Hematopoietic multipotent progenitor cell treated with erythropoietin and hydrocortisone succinate and interleukin-3 and kit ligand, for 15 days (in vitro differentiated cells): Measurements from ENCODE around the gene SMARCAL1.
"Not testable (repeated sequence)": the region's sequence is repeated elsewhere in the genome, so short reads cannot be mapped to it uniquely, and the experiment has no call there.

Source experiments
- DNase-seq: peaks from one replicate; pipeline ENCODE4 v3.0.0-alpha.2; 2015; ENCODE audit warnings: low spot score

Gene SMARCAL1

DNA sequence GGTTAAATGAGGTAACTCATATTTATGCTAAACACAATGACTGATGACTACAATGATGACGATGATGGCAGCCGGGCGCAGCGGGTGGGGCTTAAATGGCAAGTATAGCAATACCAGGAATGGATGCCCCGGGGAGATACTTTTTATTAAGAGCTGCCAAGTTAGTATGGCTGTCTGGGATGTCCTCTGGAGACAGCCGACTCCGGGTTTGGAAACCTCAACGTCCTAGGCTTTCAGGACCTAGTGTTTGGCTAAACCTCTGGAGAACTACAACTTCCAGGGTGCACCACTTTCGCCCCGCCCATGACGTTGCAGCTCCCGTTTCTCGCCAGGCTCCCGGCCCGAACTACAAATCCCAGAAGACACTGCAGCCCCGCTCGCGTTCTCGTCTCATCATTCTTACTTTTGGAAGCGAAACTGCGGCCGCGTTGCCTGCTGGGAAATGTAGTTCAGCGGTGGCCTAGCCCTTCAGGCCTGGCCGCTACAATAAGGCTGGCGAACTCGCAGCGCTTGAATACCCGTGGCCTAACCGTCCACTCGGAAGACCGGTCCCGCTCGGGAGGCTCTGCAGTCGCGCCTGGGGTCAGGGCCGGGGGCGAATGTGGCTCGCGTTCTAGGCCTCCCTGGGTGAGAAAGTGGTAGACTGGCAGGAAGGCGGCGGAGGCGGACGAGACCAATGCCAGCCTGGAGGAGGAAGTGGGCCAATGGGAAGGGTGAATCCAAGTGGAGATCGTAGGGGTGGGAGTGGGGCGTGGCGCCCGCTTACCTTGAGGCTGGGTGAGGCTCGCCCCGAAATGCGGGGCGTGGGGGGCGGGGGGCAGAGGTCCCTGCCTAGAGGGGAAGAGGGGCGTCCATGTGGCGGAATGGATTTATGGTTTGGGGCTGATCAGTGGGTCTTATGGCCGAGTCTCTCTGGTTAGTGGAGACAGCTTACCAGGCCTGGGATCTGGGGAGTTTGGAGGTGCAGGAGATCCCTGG is at the start of gene SMARCAL1:
TSS of gene SMARCAL1 (plus strand) at position 463 of the 978 bp plus-strand sequence. CDS start 2,221 bp downstream, outside the sequence.
- DNase-seq = peak; percentile 99

DNA sequence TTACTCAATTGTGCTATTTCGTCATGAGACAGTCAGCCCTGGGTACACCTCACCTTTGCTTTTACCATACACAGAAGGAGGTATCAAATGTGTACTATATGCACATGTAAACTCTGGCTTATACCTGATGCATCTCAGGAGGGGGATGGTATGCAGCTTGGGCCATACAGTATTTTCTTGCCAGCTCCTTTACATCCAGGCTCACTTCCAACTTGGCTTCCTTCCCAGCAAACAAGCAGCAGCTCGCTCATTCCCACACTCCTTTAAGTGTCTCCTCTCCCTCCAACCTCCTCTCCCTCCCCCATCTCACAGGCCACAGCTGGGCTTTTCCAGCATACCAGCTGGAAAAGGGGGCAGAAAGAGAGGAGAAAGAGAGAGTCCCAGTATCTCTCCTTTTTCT is 49.6 kb upstream of the SMARCAL1 start:
- DNase-seq = no peak

DNA sequence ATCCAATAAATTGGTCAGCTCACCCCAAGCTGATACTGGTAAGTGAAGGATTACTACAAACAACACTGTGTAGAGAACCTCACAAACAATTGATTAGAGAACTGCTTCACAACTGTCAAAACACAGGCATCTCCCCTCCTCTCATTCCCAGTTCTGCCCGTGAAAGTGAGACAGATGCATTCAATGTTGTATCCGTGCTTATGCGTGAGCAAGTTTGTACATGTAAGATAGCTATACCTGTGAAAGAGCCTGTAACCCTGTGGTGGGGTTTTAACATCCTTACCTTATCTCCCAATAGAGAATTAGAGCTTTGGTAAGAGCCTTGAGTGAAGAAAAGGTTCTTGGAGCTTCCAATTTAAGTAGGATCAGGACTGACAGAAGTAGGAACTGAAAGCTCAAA is 49.1 kb upstream of the SMARCAL1 start:
- no peak for DNase-seq

DNA sequence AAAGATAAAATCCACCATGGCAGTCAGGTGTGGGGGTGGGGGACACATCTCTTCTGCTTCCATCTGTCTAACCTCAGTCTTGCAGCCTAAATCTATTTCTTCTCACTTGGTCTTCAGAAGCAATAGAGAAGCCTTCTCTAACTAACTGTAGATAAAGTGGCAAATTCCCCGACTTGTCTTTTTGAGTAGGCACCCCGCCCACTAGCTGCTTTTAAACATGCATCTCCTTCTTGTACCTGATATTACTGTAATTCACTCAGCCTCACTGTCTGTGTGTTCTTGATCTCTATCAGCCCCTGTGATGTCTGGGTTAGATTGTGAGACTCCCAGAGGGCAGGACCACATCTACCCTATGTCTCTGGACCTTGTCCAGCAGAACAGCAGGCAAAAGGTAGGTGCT is 46.8 kb upstream of the SMARCAL1 start:
- no peak for DNase-seq

DNA sequence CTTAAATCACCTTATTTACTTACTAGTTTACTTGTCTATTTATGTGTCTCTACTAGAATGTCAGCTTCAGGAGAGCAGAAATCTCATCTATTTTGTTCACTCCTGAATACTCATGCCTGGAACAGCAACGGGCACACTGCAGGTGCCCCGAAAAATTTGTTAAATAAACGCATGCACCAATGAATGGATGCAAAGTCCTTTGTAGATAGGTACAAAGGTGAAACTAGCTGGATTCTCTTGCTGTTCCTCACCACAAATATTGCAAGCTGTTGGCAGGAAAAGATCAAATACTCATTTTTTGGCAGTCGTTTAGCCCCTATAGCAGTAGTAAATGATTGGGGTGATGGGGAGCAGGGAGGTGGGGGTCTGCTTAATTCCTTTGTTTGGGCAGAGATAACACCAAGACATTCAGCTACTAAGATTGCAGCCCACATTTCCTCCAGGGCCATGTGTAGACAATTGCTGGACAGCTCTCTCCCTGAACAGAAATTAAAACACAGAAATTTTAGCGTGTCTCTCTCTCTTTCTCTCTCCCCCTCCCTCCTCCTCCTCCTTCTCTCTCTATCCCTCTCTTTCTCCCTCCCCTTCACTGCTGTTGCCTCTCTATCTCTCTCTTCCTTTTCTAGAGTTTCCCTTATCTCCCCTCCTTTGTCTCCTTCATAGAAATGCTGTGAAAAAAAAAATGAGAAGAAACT is 45.4 kb upstream of the SMARCAL1 start:
- no peak for DNase-seq

DNA sequence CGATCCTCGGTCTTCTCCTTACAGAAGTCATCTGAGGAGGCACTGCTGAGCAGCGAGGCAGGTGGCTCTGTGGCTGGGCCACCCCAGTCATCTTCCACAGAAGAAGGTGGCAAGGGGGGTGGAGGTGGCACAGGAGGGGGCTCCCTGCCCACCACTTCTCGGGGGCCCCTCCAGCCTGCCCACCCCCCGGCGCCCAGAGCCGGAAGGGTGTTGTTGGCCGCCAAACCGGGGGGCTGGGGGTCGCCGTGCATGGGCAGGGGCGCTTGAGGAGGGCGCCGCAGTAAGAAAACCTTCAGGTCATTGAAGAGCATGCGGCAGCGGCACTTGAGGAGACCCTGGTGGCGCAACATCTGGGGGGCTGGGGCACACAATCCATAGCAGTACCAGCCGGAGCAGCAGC is 42.5 kb upstream of the SMARCAL1 start:
- no peak for DNase-seq

DNA sequence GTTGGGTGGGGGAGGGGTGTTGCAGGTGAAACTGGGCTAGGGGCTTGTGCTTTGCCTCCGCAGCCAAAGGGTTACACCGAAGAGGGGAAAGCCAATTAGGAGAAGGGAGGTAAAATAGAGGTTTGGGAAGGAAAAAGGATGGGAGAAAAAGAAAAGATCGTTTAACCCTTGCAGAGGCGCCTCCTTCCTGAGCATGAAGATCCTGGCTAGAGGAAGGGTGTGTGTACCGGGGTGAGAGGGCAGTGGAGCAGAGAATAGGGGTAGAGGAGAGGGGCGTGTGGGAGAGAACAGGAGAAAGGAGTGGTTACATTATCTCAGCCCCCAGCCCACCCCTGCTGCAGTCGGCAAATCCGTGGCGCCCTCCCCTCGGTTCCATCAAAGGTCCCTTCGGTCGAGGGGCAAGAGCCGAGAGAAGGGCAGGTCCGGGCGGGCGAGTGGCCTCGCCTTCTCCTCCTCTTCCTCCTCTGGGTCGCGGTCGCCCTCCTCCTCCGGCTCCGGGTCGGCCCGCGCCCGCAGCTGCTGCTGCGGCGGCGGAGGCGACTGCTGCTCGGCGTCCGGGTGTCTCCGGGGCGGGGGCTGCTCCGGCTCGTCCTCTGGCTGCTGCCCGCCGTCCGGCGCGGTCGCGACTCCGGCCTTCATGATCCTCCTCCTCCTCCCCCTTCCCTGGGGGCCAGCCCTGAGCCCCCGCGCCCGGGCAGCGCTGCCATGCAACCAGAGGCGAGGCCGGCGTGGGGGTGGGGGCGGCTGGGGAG is 41.1 kb upstream of the SMARCAL1 start:
- DNase-seq = no peak

DNA sequence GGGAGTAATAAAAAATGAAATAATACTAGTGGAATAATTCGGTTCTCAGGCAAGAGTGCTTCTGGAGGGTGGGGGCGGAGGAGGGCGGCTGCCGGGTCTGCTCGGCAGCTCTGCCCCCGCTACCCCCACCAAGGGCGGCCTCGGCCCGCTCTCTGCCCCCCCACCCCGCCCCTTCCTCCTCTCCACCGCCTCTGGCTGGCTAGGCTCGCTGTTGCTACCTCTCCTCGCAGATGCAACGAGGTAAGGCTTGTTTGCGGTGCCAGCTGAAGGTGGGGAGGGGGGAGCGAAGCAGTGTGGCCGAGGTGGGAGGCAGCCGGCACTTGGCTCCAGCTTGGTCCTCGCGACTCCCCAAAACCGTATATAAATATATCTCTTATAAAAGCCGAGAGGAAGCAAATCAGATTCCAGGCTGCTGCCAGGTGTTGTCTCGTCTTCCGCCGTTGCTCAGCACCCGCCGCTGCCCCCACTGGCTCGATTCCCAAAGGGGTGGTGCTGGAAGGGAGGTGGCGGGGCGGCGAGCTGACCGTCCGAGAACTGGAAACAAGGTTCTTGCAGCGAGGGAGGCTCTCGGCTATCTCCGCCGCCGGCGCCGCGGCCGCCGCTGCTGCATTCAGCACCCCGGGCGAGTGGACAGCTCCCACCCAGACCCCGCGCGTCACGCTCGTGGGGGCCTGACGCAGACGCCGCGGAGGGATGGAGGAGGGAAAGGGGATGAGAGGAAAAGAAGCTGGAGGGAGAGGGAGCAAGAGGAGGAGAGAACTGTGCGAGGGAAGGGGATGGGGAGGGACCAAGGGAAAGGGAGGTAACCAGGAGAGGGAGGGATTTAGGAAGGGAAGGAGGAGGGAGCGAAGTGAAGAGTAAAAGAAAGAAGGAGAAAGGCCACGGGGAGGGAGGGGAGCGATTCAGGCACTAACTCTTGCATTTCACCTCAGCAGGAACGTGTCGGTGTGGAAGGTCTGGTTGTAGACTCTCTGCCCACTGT is 40.3 kb upstream of the SMARCAL1 start, which contains the start of gene MARCHF4:
TSS of gene MARCHF4 (minus strand) at position 763 of the 982 bp plus-strand sequence. CDS start 2,223 bp downstream, outside the sequence.
- DNase-seq = no peak

DNA sequence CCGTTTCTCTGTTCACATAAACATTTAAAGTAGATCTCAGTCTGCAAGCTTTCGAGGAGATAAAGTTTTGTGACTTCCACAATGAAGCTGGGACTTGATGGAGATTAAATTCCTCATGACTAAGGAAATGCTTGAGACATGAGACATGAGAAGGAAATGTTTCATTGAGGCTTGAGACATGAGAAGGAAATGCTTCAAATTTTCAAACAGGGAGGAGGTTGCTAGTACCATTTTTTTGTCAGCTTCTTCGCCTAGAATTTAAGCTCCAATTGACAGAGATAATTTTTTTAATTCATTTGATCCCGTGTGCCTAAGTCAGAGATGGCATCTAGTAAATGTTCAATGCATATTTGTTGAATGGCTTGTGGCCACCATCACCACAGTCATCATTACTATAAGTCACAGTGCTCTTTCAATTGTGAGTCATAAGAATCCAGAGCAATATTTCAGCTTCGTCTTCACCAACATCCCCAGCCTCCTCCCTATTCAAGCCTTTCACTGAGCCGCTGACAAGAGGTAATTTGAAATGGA is 39.5 kb upstream of the SMARCAL1 start:
- DNase-seq = no peak

DNA sequence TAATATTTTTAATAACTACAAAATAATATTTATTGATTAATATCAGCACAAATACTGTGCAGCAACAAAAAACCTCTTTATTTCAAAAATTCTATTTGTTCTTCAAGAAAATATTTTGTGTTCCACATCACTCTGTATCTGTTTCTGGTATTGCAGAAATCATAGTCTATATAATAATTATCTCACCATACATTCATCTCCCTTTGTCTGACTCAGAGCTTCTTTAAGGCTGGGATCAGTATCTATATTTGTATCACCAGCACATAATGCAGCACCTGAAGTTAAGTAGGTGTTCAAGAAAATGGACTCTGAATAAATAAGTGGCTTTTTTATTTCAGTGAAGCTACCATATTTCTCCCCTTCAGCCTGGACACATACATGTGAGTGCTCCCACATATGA is 38.4 kb upstream of the SMARCAL1 start:
- DNase-seq = no peak

DNA sequence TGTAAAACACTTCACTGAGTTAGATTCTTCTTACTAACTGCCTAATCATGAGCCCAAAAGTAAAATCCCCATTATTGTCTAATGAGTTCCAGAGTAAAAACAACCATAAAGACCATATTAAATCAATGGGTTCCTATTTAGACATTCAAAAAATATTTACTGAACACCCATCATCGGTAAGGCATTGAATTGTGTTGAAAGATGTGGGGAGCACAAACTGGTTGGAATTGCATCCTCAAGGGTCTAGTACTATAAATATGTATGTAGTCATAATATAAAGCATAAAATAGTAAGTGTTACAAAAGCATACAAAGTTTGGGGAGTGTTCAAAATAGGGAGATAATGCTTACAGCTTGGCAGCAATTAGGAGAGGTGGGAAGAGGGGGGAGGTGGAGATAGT is 37.0 kb upstream of the SMARCAL1 start:
- DNase-seq = no peak

DNA sequence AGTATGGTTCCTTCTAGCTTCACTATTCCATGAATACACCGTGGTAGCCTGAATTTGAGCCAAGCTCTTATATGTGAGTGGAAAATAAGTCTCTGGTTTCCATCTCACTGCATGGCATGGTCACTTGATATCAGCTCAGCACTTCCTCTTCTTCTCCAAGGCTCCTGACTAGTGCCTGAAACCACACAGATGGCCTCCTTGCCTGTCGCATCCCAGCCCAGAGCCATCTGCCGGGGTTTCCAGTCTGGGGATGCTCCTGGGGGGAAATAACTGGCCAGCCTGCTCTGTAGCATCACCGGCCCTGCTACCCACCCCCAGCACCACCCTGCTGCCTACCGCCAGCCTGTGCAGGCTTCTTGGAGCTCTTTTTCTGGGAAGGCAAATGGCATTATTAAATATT is 32.3 kb upstream of the SMARCAL1 start:
- DNase-seq = no peak

DNA sequence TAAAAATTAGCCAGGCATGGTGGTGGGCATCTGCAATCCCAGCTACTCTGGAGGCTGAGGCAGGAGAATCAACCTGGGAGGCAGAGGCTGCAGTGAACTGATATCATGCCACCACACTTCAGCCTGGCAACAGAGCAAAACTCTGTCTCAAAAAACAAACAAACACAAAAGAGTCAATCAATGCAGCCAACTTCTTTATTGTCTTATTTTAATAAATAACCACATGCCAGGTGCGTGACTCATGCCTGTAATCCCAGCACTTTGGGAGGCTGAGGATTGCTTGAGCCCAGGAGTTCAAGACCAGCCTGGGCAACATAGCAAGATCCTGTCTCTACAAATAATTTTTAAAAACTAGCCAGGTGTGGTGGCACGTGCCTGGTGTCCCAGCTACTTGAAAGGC is 27.9 kb upstream of the SMARCAL1 start:
- DNase-seq = not testable (repeated sequence)

DNA sequence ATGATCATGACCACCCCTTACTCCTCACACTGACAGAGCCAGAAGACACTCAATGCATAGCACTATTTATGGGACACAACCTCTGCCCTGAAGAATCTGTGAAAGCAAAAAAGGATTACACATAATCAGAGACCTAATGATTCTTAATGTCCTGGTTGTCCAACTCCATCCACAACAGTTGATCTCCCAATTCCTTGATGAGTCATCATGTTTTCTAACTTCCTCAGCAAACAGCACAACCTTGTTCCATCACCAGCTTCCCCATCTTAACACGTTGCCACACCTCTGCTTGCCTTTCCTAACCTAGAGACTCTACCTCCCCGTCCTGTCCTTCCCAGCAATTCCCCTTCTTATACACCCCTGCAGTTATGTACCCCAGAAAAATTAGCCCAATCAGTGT is 26.8 kb upstream of the SMARCAL1 start:
- no peak for DNase-seq

DNA sequence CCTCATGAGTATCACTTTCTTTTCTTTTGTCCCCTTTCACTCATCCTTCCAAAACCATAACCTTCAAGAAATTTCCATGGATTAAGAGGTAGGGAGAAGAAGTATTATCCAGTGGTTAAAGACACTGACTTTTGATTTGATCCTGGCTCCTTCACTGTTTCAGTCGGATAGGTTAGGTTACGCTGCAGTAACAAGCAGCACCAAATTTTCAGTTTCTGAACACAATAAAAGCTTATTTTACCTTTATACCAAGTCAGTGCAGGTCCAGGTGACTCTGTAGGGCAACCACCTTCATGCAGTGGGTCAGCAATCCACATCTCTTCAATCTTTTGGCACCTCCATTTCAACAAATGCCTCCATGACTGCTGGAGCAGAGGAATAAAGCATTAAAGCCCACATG is 25.0 kb upstream of the SMARCAL1 start:
- no peak for DNase-seq

DNA sequence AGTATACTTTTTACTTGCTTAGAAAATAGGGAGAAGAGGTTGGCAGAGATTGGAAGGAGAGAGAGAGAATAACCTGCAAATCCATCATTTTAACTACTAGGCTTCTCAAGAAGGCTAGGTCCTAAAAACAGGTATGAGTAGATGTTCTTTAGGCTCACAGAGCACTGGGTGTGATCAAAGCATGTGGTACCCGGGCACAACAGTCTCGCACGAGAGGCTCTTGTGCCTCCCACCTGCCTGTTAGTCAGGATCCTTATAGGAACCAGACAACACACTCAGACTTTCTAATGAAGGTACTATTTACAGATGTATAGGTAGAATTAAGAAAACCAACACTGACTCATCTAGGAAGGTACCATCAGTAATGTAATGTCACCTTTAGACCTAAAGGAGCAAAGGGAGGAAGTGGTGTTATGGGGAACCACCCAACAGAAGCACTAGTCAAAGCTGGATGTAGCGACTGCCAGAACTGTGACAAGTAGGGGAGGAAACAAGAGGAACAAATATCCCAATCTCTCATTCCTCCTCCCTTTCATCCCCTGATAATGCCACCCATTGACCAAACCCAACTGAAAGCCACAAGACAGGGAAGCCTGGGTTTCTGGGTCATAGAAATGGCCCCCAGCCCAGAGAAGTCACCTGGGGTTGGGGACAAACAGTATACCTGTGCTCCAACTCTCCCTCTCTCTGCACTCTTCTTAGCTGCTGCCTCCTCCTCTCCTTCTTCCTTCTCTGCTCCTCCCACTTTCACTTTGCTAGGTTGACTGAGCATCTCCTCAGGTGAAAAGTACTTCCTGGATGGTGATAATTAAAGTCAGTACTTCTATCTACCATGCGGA is 24.0 kb upstream of the SMARCAL1 start:
- no peak for DNase-seq

DNA sequence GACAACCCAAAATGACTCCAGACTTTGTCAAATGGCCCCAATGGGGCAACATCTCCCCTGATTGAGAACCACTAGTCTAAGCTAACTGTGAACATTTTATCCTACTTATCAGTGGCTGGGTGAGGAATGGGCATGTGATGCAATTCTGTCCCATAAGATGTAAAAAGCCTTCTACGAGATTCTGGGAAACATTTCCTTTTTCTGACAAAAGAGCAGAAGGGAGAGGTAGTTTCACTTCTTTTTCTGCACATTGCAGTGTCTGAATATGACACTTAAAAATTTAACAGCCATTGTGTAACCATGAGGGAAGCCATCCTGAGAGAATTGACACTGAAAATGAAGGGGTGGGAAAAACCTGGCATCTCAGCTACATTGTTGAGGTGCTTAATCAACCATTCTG is 22.7 kb upstream of the SMARCAL1 start:
- no peak for DNase-seq

DNA sequence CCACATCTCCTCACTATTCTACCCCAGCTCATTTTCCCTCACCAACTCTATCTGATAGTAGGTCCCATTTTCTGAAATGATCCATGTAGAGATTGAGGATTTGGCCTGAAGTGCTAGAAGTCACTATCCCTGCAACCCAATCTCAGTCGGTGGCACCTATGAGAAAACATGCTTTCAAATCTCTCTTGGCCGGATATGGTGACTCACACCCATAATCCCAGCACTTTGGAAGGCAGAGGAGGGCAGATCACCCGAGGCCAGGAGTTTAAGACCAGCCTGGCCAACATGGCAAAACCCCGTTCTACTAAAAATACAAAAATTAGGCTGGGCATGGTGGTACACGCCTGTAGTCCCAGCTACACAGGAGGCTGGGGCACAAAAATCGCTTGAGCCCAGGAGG is 20.9 kb upstream of the SMARCAL1 start:
- no peak for DNase-seq

DNA sequence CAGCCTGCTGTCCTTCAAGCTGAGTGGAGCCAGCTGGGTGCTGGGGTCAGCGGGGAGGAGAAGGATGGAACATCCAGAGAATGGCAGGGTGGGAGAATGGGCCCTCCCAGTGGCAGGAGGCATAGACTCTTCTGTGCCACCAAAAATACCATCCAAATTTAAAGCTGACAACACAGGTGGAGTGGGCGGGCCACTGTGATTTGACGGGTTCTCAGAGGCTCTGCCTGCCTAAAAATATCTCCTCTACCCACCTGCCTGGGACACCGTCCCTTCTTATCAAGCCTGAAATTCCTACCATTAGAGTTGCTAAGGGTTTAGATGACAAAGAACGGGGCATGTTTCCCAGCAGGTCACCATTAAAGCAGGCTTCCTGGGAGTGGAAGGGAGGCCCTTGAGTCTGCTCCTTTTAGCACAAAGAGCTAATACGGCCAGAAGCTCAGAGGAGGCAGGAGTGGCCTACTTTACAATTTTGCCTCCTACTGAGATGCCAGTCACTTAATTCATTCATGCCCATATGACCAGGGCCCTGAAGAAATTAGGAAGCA is 20.2 kb upstream of the SMARCAL1 start:
- DNase-seq = no peak
